DND-41 (cell line): Measurements from ENCODE around the gene ANO1.

Experiments used
- CTCF ChIP-seq: IDR thresholded peaks from 2 replicates; pipeline ENCODE4 v1.5.1; 2012; ENCODE audit warnings: borderline replicate concordance, low read length, moderate library complexity, mild to moderate bottlenecking; ENCODE audit not compliant: poor library complexity, severe bottlenecking; ENCODE audit errors: extremely low read depth
- EZH2 ChIP-seq: IDR thresholded peaks from 3 replicates; pipeline ENCODE4 v1.6.1; 2012; ENCODE audit warnings: borderline replicate concordance, low read depth, mild to moderate bottlenecking, moderate library complexity, low read length, inconsistent platforms; ENCODE audit not compliant: severe bottlenecking

GRCh38 chr11:70048279-70049024 lies 29.7 kb upstream of the ANO1 start:
- peak; percentile 13 for TF ChIP-seq CTCF
- TF ChIP-seq EZH2, result no peak
